ENCODE measurements around the gene HMGN4. TPM values are rescaled to one million over a fixed set of nuclear protein-coding genes. Genes with fewer than 3 reads are reported as not detected.
A peak's percentile ranks its signal among the peaks of the same experiment; 100 is the strongest.

The HMGN4 gene
- total and polyA plus RNA-seq, 9 of the 15 experiments (the other 6 are each of a cell fraction or from before 2014, with no cell fraction given): 35.4 to 134 (median 94.1) TPM

GRCh38 chr6:26532699-26533531, 5.3 kb upstream of the HMGN4 start (continued):
- TF ChIP-seq ARID4B (CRISPR knock-in tag; IDR thresholded peaks at IDR 0.05) (peak; percentile 42; the same call in 1 of the 2 replicates), KAT7 (CRISPR knock-in tag; IDR thresholded peaks at IDR 0.05; ENCODE audit: borderline replicate concordance) (peak; percentile 87; the same call in 1 of the 2 replicates), SRSF1 (IDR thresholded peaks at IDR 0.05; ENCODE audit: low read depth, low read length) (0 out of 2 replicates have a peak, but pooled peaks have one; percentile 19), FOXA3 (CRISPR knock-in tag; conservative IDR thresholded peaks at IDR 0.05 in 1 of 2, IDR thresholded peaks at IDR 0.05 in 1 of 2) (peak; percentile 58 to 74), PTTG1 (tag; IDR thresholded peaks at IDR 0.05; ENCODE audit: low read depth) (no peak), BDP1 (IDR thresholded peaks at IDR 0.05; ENCODE audit: insufficient read depth, insufficient read length) (peak; percentile 92), GABPA (tag; conservative IDR thresholded peaks at IDR 0.05; ENCODE audit: low read depth) (no peak), MTA2 (IDR thresholded peaks at IDR 0.05; ENCODE audit: low read depth) (no peak), ZNF436 (CRISPR knock-in tag; IDR thresholded peaks at IDR 0.05) (peak; percentile 53; the same call in 1 of the 2 replicates), TARDBP (IDR thresholded peaks at IDR 0.05) (peak; percentile 62; the same call in 1 of the 2 replicates), MAZ (CRISPR knock-in tag; conservative IDR thresholded peaks at IDR 0.05 in 1 of 2, IDR thresholded peaks at IDR 0.05 in 1 of 2) (peak; percentile 63 to 66), FOXO4 (CRISPR knock-in tag; IDR thresholded peaks at IDR 0.05) (no peak), NCOA2 (IDR thresholded peaks at IDR 0.05; ENCODE audit: partially characterized antibody in 2 of 2) (peak in 1 of 2 experiments; percentile 87), MTA3 (IDR thresholded peaks at IDR 0.05; ENCODE audit: borderline replicate concordance) (peak; percentile 90), GTF2F1 (IDR thresholded peaks at IDR 0.05; ENCODE audit: low read depth, low read length) (0 out of 2 replicates have a peak, but pooled peaks have one; percentile 46), PBX2 (CRISPR knock-in tag; IDR thresholded peaks at IDR 0.05; ENCODE audit: low read depth) (no peak), PBX2 (tag; conservative IDR thresholded peaks at IDR 0.05; ENCODE audit: low read depth) (peak; percentile 21; the same call in 1 of the 2 replicates), HMGN3 (IDR thresholded peaks at IDR 0.05; ENCODE audit: borderline replicate concordance, extremely low read depth, insufficient read length, low read depth, low read length) (no peak)

Data from K562 (cell line).